ENCODE measurements around the gene TFIP11. TPM values are rescaled to one million over a fixed set of nuclear protein-coding genes. Genes with fewer than 3 reads are reported as not detected.

The TFIP11 gene
- total and polyA plus RNA-seq, 2 donors (not counting 1 experiment from before 2014, with no cell fraction given) = 33.5 to 82.8 TPM

GRCh38 chr22:26479043-26479791 is 33.1 kb downstream of the TFIP11 start:
- Histone ChIP-seq H3K36me3 (replicated peaks in 1 of 2; ENCODE audit: control extremely low read depth in 1 of 2, control insufficient read depth in 1 of 2, extremely low read depth in 1 of 2, insufficient read depth in 2 of 2, low read length in 1 of 2) (peaks cover 0 to 27% of the 10 kb centered on the region in 2 experiments), H3K4me3 (ENCODE audit: control extremely low read depth in 1 of 5, extremely low read depth in 1 of 5, insufficient read depth in 1 of 5, low read depth in 2 of 5, low read length in 4 of 5) (peak overlapping the region; percentile 31 to 55 (median 44)), H3K4me2 (replicated peaks; ENCODE audit: low read depth, low read length, poor library complexity, severe bottlenecking) (peak overlapping the region; percentile 68), H3K4me1 (ENCODE audit: control insufficient read depth in 2 of 2, insufficient read depth in 2 of 2, low read length in 2 of 2) (peaks cover 46 to 53% of the 10 kb centered on the region in 2 donors), H3K79me2 (ENCODE audit: control insufficient read depth, insufficient read depth, low read length) (peaks cover 75% of the 10 kb centered on the region), H4K20me1 (ENCODE audit: control insufficient read depth, insufficient read depth, low read length, poor library complexity, severe bottlenecking) (no peaks in the 10 kb centered on the region), H3K27me3 (replicated peaks in 1 of 4; ENCODE audit: control extremely low read depth in 1 of 4, control insufficient read depth in 3 of 4, insufficient read depth in 4 of 4, low read length in 3 of 4) (no peaks in the 10 kb centered on the region), H2AFZ (ENCODE audit: insufficient read depth, low read depth, low read length, poor library complexity, severe bottlenecking) (peak overlapping the region; percentile 64), H3K9me3 (ENCODE audit: control extremely low read depth in 1 of 3, control insufficient read depth in 2 of 3, insufficient read depth in 1 of 3, low read length in 2 of 3) (no peaks in the 10 kb centered on the region), H3K9ac (ENCODE audit: low read length) (peak overlapping the region; percentile 50), H3K27ac (ENCODE audit: low read length in 2 of 2) (peak overlapping the region; percentile 50 to 72)
- CTCF ChIA-PET = interaction anchor here (0.6 to 1.6 kb wide), 8 partner anchors 17 to 111 kb away, joined by 3 to 5 read pairs (median 4); no protein-coding TSS in a partner anchor
- POLR2A ChIA-PET = interaction anchor here (0.6 kb wide), 1 partner anchor 111 kb away, joined by 3 read pairs; the partner anchor contains the start of gene TPST2
- DNase-seq (no peak), ATAC-seq (ENCODE audit: low read depth) (no peak)
- TF ChIP-seq EZH2 (IDR thresholded peaks at IDR 0.05; ENCODE audit: borderline replicate concordance, insufficient read depth, low read depth, low read length, poor library complexity, severe bottlenecking) = no peak
- no peak for TF ChIP-seq CTCF (IDR thresholded peaks at IDR 0.05)
- intact Hi-C loops (cut with micrococcal nuclease) = no loop called here
- H3K27ac Mint-ChIP-seq = peak overlapping the region; percentile 82
- peaks cover 63% of the 10 kb centered on the region for H3K4me1 Mint-ChIP-seq
- WGBS (ENCODE audit: insufficient coverage) = 2% methylated on average over 6 of the region's 12 CpGs
- H3K9me3 Mint-ChIP-seq (ENCODE audit: insufficient read depth) = no peaks in the 10 kb centered on the region
- H3K27me3 Mint-ChIP-seq = no peaks in the 10 kb centered on the region
- H3K4me3 Mint-ChIP-seq = peak overlapping the region; percentile 75

- Histone ChIP-seq H3K36me3 (replicated peaks in 1 of 2; ENCODE audit: control extremely low read depth in 1 of 2, control insufficient read depth in 1 of 2, extremely low read depth in 1 of 2, insufficient read depth in 2 of 2, low read length in 1 of 2) (peaks cover 0 to 43% of the 10 kb centered on the region in 2 experiments), H3K27ac (ENCODE audit: low read length in 2 of 2) (no peak overlapping the region), H3K27me3 (replicated peaks in 1 of 4; ENCODE audit: control extremely low read depth in 1 of 4, control insufficient read depth in 3 of 4, insufficient read depth in 4 of 4, low read length in 3 of 4) (no peaks in the 10 kb centered on the region), H3K9ac (ENCODE audit: low read length) (no peak overlapping the region), H3K79me2 (ENCODE audit: control insufficient read depth, insufficient read depth, low read length) (peaks cover 80% of the 10 kb centered on the region), H3K9me3 (ENCODE audit: control extremely low read depth in 1 of 3, control insufficient read depth in 2 of 3, insufficient read depth in 1 of 3, low read length in 2 of 3) (no peaks in the 10 kb centered on the region), H2AFZ (ENCODE audit: insufficient read depth, low read depth, low read length, poor library complexity, severe bottlenecking) (no peak overlapping the region), H3K4me1 (ENCODE audit: control insufficient read depth in 2 of 2, insufficient read depth in 2 of 2, low read length in 2 of 2) (peaks cover 36 to 40% of the 10 kb centered on the region in 2 donors), H4K20me1 (ENCODE audit: control insufficient read depth, insufficient read depth, low read length, poor library complexity, severe bottlenecking) (no peaks in the 10 kb centered on the region), H3K4me3 (ENCODE audit: control extremely low read depth in 1 of 5, extremely low read depth in 1 of 5, insufficient read depth in 1 of 5, low read depth in 2 of 5, low read length in 4 of 5) (no peak overlapping the region), H3K4me2 (replicated peaks; ENCODE audit: low read depth, low read length, poor library complexity, severe bottlenecking) (no peak overlapping the region)
- ChIA-PET CTCF (no interaction called here), POLR2A (no interaction called here)
- no peak for TF ChIP-seq EZH2 (IDR thresholded peaks at IDR 0.05; ENCODE audit: borderline replicate concordance, insufficient read depth, low read depth, low read length, poor library complexity, severe bottlenecking)
- no peak for TF ChIP-seq CTCF (IDR thresholded peaks at IDR 0.05)
- intact Hi-C loops (cut with micrococcal nuclease) = no loop called here
- H3K27ac Mint-ChIP-seq = peak overlapping the region; percentile 2
- ATAC-seq (ENCODE audit: low read depth) (no peak), DNase-seq (no peak)
- H3K4me3 Mint-ChIP-seq = no peak overlapping the region
- H3K27me3 Mint-ChIP-seq = no peaks in the 10 kb centered on the region
- whole genome bisulfite sequencing (ENCODE audit: insufficient coverage) = 22% methylated on average over 3 of the region's 4 CpGs
- H3K9me3 Mint-ChIP-seq (ENCODE audit: insufficient read depth) = no peaks in the 10 kb centered on the region
- peaks cover 47% of the 10 kb centered on the region for H3K4me1 Mint-ChIP-seq
Observed at GRCh38 chr22:26477341-26477731, 34.9 kb downstream of the TFIP11 start.

All from B cell (primary cell).